ENCODE measurements around the gene PBX1. TPM values are rescaled to one million over a fixed set of nuclear protein-coding genes. Genes with fewer than 3 reads are reported as not detected.

Gene PBX1
- total and polyA plus RNA-seq, 2 experiments from 2014 or later = 9.7 to 38.8 TPM

GRCh38 chr1:164605254-164606091 lies 46.5 kb downstream of the PBX1 start:
- Histone ChIP-seq H3K27ac (no peak overlapping the region), H3K36me3 (ENCODE audit: low read depth) (no peaks in the 10 kb centered on the region), H2AFZ (no peak overlapping the region), H3F3A (ENCODE audit: insufficient read depth) (peaks cover 36% of the 10 kb centered on the region), H3K9ac (no peak overlapping the region), H3K4me1 (ENCODE audit: insufficient read depth) (peaks cover 46% of the 10 kb centered on the region), H3K9me3 (ENCODE audit: low read depth) (no peaks in the 10 kb centered on the region), H3K4me2 (ENCODE audit: unreplicated experiment) (no peak overlapping the region), H3K27me3 (replicated peaks; ENCODE audit: insufficient read depth) (no peaks in the 10 kb centered on the region), H4K20me1 (ENCODE audit: insufficient read depth) (no peaks in the 10 kb centered on the region), H3K79me2 (ENCODE audit: insufficient read depth) (peaks cover 59% of the 10 kb centered on the region), H3K4me3 (no peak overlapping the region), H3K9me2 (ENCODE audit: insufficient read depth) (no peaks in the 10 kb centered on the region)
- 96 to 99% methylated on average over 3 of the region's 3 CpGs for WGBS, 2 experiments (ENCODE audit: low coverage in 1 of 2, low lambda C conversion rate in 2 of 2, missing lambda C conversion rate in 2 of 2)
- DNase-seq = no peak
- TF ChIP-seq EZH2 (IDR thresholded peaks at IDR 0.05; ENCODE audit: insufficient read depth, poor library complexity, severe bottlenecking) (no peak), EZH2phosphoT487 (IDR thresholded peaks at IDR 0.05; ENCODE audit: insufficient read depth, low read depth) (no peak)
- in situ Hi-C loops (cut with MboI) = loop anchor here (25.0 kb wide), 2 partner anchors 182 to 1068 kb away; no protein-coding TSS in a partner anchor

GRCh38 chr1:164607351-164607750 lies 48.4 kb downstream of the PBX1 start:
- H3F3A ChIP-seq (ENCODE audit: insufficient read depth) = peaks cover 30% of the 10 kb centered on the region
- TF ChIP-seq EZH2 (IDR thresholded peaks at IDR 0.05; ENCODE audit: insufficient read depth, poor library complexity, severe bottlenecking) (no peak), EZH2phosphoT487 (IDR thresholded peaks at IDR 0.05; ENCODE audit: insufficient read depth, low read depth) (no peak)
- H3K36me3 ChIP-seq (ENCODE audit: low read depth) = no peaks in the 10 kb centered on the region
- H3K9me3 ChIP-seq (ENCODE audit: low read depth) = no peaks in the 10 kb centered on the region
- H3K4me1 ChIP-seq (ENCODE audit: insufficient read depth) = peaks cover 51% of the 10 kb centered on the region
- no peak overlapping the region for H3K4me3 ChIP-seq
- DNase-seq = no peak
- H2AFZ ChIP-seq = no peak overlapping the region
- WGBS, 2 experiments (ENCODE audit: low coverage in 1 of 2, low lambda C conversion rate in 2 of 2, missing lambda C conversion rate in 2 of 2) = 55 to 58% methylated on average over 3 of the region's 3 CpGs
- no peak overlapping the region for H3K4me2 ChIP-seq (ENCODE audit: unreplicated experiment)
- peaks cover 59% of the 10 kb centered on the region for H3K79me2 ChIP-seq (ENCODE audit: insufficient read depth)
- H4K20me1 ChIP-seq (ENCODE audit: insufficient read depth) = no peaks in the 10 kb centered on the region
- in situ Hi-C loops (cut with MboI) = loop anchor here (25.0 kb wide), 2 partner anchors 180 to 1070 kb away; no protein-coding TSS in a partner anchor
- H3K27ac ChIP-seq = no peak overlapping the region
- H3K9ac ChIP-seq = no peak overlapping the region
- no peaks in the 10 kb centered on the region for H3K9me2 ChIP-seq (ENCODE audit: insufficient read depth)
- no peaks in the 10 kb centered on the region for H3K27me3 ChIP-seq (replicated peaks; ENCODE audit: insufficient read depth)

- H2AFZ ChIP-seq = no peak overlapping the region
- H3F3A ChIP-seq (ENCODE audit: insufficient read depth) = peaks cover 17% of the 10 kb centered on the region; the same call in 1 of the 2 replicates
- no peaks in the 10 kb centered on the region for H4K20me1 ChIP-seq (ENCODE audit: insufficient read depth)
- peak; percentile 55 for DNase-seq
- no peaks in the 10 kb centered on the region for H3K9me3 ChIP-seq (ENCODE audit: low read depth)
- peaks cover 39% of the 10 kb centered on the region for H3K4me1 ChIP-seq (ENCODE audit: insufficient read depth)
- H3K4me2 ChIP-seq (ENCODE audit: unreplicated experiment) = peak overlapping the region; percentile 25
- H3K4me3 ChIP-seq = no peak overlapping the region
- H3K36me3 ChIP-seq (ENCODE audit: low read depth) = no peaks in the 10 kb centered on the region
- H3K9me2 ChIP-seq (ENCODE audit: insufficient read depth) = no peaks in the 10 kb centered on the region
- peak overlapping the region; percentile 30 for H3K27ac ChIP-seq
- no peaks in the 10 kb centered on the region for H3K27me3 ChIP-seq (replicated peaks; ENCODE audit: insufficient read depth)
- in situ Hi-C loops (cut with MboI) = loop anchor here (25.0 kb wide), 2 partner anchors 179 to 1071 kb away; no protein-coding TSS in a partner anchor
- TF ChIP-seq EZH2phosphoT487 (IDR thresholded peaks at IDR 0.05; ENCODE audit: insufficient read depth, low read depth) = no peak
- TF ChIP-seq EZH2 (IDR thresholded peaks at IDR 0.05; ENCODE audit: insufficient read depth, poor library complexity, severe bottlenecking) = no peak
- peaks cover 72% of the 10 kb centered on the region for H3K79me2 ChIP-seq (ENCODE audit: insufficient read depth)
- no peak overlapping the region for H3K9ac ChIP-seq
Observed at GRCh38 chr1:164608651-164609057, 49.7 kb downstream of the PBX1 start.

- DNase-seq = no peak
Observed at GRCh38 chr1:164609089-164609488, 50.1 kb downstream of the PBX1 start.

More at GRCh38 chr1:164609089-164609488, 50.1 kb downstream of the PBX1 start:
- H4K20me1 ChIP-seq (ENCODE audit: insufficient read depth) = no peaks in the 10 kb centered on the region
- in situ Hi-C loops (cut with MboI) = loop anchor here (25.0 kb wide), 2 partner anchors 178 to 1072 kb away; no protein-coding TSS in a partner anchor
- peaks cover 75% of the 10 kb centered on the region for H3K79me2 ChIP-seq (ENCODE audit: insufficient read depth)
- no peaks in the 10 kb centered on the region for H3K36me3 ChIP-seq (ENCODE audit: low read depth)
- H3K4me1 ChIP-seq (ENCODE audit: insufficient read depth) = peaks cover 37% of the 10 kb centered on the region
- no peak for TF ChIP-seq EZH2phosphoT487 (IDR thresholded peaks at IDR 0.05; ENCODE audit: insufficient read depth, low read depth)
- no peak for TF ChIP-seq EZH2 (IDR thresholded peaks at IDR 0.05; ENCODE audit: insufficient read depth, poor library complexity, severe bottlenecking)
- no peaks in the 10 kb centered on the region for H3K9me2 ChIP-seq (ENCODE audit: insufficient read depth)
- no peak overlapping the region for H2AFZ ChIP-seq
- no peak overlapping the region for H3K4me3 ChIP-seq
- peak overlapping the region; percentile 30 for H3K27ac ChIP-seq
- H3K27me3 ChIP-seq (replicated peaks; ENCODE audit: insufficient read depth) = no peaks in the 10 kb centered on the region
- H3K9me3 ChIP-seq (ENCODE audit: low read depth) = no peaks in the 10 kb centered on the region
- peak overlapping the region; percentile 25 for H3K4me2 ChIP-seq (ENCODE audit: unreplicated experiment)
- H3K9ac ChIP-seq = no peak overlapping the region
- 69 to 70% methylated on average over 3 of the region's 3 CpGs for WGBS, 2 experiments (ENCODE audit: low coverage in 1 of 2, low lambda C conversion rate in 2 of 2, missing lambda C conversion rate in 2 of 2)
- H3F3A ChIP-seq (ENCODE audit: insufficient read depth) = 0 out of 2 replicates have a peak, but pooled peaks cover 17% of the 10 kb centered on the region
